Activated T-cell treated with anti-CD3 and anti-CD28 coated beads, Interleukin-2, amount 50 U/mL, for 24 hours (primary cell): Measurements from ENCODE around the gene ZFYVE28.
"Not testable (repeated sequence)": the region's sequence is repeated elsewhere in the genome, so short reads cannot be mapped to it uniquely, and the experiment has no call there.

Experiments used
- DNase-seq: peaks from one replicate; pipeline ENCODE4 v3.0.0-alpha.2; 2020
- H3K27ac Mint-ChIP-seq: 2 replicates; pipeline ENCODE4 v1.8.0; 2020; ENCODE audit warnings: mild to moderate bottlenecking, mixed read lengths
- H3K27me3 Mint-ChIP-seq: 2 replicates; pipeline ENCODE4 v1.8.0; 2020; ENCODE audit warnings: mixed read lengths
- H3K36me3 Mint-ChIP-seq: 2 replicates; pipeline ENCODE4 v1.8.0; 2020; ENCODE audit warnings: low read depth, mixed read lengths
- H3K4me1 Mint-ChIP-seq: 2 replicates; pipeline ENCODE4 v1.8.0; 2020; ENCODE audit warnings: low read depth, mixed read lengths
- H3K4me3 Mint-ChIP-seq: 2 replicates; pipeline ENCODE4 v1.8.0; 2020; ENCODE audit warnings: mild to moderate bottlenecking, moderate library complexity, mixed read lengths
- H3K9me3 Mint-ChIP-seq: 2 replicates; pipeline ENCODE4 v1.8.0; 2020; ENCODE audit warnings: mixed read lengths

Gene ZFYVE28

DNA sequence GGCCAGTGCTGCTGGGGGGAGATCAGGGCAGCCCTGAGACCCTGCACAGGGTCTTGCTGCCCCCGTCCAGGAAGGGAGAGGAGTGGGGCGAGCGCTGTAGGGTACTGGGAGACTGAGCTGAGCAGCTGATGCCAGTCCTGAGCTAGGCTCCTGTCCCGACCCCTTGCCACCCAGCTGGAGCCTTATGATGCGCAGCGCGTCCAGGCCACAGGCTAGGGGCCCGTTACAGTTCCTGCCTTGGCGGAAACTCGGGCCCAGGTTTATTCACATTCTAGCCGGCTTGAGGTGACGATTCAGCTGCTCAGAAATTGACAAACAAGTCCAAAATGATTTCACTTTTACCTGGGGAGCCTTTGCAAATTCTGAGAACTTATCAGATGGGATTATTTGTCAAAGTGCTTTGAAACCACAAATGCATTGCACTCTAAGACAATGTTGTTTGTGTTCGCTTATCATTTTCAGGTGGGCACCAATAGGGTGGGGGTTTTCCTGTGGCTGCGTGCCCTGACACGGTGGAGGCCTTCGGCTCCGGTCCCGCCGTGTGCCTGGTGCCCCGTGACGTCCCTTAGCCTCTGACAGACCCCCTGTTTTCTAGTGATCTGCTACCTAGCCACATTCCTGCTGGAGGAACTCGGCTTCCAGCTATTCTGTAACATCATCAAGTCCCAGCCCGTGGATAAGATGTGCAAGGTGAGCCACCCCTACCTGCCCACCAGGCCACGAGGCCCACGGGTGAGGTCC is 19.2 kb upstream of the ZFYVE28 start:
- Mint-ChIP-seq H3K27ac (no peak overlapping the region), H3K9me3 (no peaks in the 10 kb centered on the region), H3K4me1 (peaks cover 7% of the 10 kb centered on the region), H3K4me3 (no peak overlapping the region), H3K36me3 (no peaks in the 10 kb centered on the region), H3K27me3 (no peaks in the 10 kb centered on the region)
- no peak for DNase-seq

DNA sequence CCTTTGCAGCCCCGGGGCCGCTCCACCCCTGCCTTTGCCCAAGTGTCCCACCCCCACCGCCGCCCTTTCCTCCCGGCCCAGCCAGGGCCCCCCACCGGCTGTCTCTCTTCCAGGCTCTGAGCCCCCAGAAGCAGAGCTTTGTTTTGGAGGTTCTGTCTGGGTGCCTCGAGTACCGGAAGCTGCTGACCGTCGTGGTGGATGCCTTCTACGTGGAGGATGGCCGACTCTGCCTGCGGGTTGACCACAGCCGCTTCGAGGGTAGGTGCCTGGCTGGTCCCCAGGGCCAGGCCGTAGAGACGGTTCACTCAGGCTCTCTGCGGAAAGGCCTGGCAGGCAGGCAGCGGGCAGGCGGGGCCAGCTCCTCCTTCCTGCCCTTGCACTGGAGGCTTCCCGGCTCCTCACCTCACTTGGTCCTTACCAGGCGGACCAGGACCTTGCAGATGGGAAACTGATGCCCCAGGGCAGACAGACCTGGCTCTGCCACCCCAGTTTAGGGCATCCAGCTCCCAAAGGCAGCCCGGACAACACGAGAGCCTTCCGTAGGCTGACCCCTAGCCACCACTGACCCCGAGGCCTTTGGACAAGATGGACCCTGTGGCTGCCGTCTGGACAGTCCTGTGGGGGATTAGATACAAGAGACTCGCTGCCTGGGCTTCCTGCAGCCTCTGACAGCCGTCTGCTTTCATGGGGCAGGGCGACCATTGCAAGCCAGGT is 18.5 kb upstream of the ZFYVE28 start:
- no peaks in the 10 kb centered on the region for H3K9me3 Mint-ChIP-seq
- no peaks in the 10 kb centered on the region for H3K36me3 Mint-ChIP-seq
- DNase-seq, result no peak
- H3K4me3 Mint-ChIP-seq, result no peak overlapping the region
- no peaks in the 10 kb centered on the region for H3K27me3 Mint-ChIP-seq
- peaks cover 7% of the 10 kb centered on the region for H3K4me1 Mint-ChIP-seq
- no peak overlapping the region for H3K27ac Mint-ChIP-seq

DNA sequence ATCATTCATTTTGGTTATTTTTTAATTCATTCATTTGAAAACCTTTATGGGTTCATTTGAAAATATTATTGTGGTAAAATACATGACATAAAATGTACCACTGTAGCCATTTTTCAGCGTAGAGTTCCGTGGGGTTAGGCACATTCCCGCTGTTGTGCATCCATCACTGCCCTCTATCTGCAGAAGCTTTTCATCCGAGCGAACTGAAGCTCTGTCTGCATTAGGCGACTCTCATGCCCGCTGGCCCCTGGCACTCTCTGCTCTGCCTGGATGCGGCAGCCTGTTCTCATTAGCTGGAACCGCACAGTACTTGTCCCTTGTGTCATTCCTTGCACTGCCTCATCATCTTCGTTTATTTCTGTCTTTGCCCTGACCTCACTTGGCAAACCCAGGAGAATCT is 17.9 kb upstream of the ZFYVE28 start:
- no peaks in the 10 kb centered on the region for H3K36me3 Mint-ChIP-seq
- no peak overlapping the region for H3K27ac Mint-ChIP-seq
- H3K9me3 Mint-ChIP-seq, result no peaks in the 10 kb centered on the region
- H3K27me3 Mint-ChIP-seq, result no peaks in the 10 kb centered on the region
- peaks cover 3% of the 10 kb centered on the region for H3K4me1 Mint-ChIP-seq
- DNase-seq, result no peak
- H3K4me3 Mint-ChIP-seq, result no peak overlapping the region

DNA sequence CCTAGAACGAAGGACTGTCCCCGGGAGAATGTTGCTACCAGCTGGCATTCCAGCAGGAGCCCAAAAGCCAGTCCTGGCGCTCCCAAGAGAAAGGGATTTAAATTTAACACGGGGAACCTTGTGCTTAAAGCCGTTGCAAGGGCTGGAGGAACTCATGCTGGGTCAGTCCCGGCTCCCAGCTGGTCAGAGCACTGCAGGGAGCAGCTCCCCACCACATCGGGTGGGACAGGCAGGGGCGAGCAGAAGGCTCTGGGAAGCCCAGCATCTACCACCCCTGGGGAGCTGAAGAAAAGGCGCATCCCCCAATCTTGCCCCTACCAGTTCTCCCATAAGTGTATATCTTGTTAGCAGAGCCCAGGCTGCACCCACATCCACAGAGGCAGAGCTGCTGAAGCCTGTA is 16.0 kb upstream of the ZFYVE28 start:
- Mint-ChIP-seq H3K27ac (no peak overlapping the region), H3K4me1 (peaks cover under 1% of the 10 kb centered on the region), H3K9me3 (no peaks in the 10 kb centered on the region)

DNA sequence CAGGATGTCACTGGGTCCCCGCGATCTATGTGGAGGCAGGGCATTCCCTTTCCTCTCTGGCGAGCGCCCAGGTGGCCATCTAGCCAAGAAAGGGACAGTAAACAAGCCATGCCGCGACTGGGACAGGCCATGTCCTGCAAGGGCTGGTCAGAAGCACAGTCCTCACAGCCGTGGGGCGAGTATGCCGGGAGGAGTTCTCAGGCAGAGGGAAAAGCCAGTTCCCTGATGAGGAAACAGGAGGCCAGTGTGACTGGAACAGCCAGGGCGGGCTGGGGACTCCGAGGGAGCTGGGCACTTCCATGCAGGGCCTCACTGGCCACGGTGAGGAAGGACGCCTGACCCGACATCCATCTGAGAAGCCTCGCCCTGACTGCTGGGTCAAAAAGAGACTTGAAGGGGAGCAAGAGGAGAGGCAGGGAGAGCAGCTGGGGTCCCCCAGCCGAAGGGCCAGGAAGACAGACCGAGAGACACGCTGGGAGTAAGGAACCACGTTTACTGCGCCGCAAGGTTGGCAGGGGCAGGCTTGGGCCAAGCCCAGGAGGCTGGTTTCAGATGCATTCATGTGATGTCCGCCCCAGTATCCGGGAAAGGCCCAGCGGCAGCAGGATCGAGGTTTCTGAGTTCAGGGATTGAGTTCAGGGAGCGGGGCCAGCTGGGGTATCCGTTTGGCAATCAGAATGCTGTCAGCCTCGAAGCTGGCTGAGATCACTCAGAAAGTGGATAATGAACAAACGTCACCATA is 15.3 kb upstream of the ZFYVE28 start:
- no peak overlapping the region for H3K4me3 Mint-ChIP-seq
- no peaks in the 10 kb centered on the region for H3K9me3 Mint-ChIP-seq
- H3K27me3 Mint-ChIP-seq, result no peaks in the 10 kb centered on the region
- H3K36me3 Mint-ChIP-seq, result no peaks in the 10 kb centered on the region
- no peak overlapping the region for H3K27ac Mint-ChIP-seq
- H3K4me1 Mint-ChIP-seq, result no peaks in the 10 kb centered on the region
- no peak for DNase-seq

More for the DNA sequence above, 16.0 kb upstream of the ZFYVE28 start:
- no peak for DNase-seq
- no peaks in the 10 kb centered on the region for H3K27me3 Mint-ChIP-seq
- H3K36me3 Mint-ChIP-seq, result no peaks in the 10 kb centered on the region
- no peak overlapping the region for H3K4me3 Mint-ChIP-seq

DNA sequence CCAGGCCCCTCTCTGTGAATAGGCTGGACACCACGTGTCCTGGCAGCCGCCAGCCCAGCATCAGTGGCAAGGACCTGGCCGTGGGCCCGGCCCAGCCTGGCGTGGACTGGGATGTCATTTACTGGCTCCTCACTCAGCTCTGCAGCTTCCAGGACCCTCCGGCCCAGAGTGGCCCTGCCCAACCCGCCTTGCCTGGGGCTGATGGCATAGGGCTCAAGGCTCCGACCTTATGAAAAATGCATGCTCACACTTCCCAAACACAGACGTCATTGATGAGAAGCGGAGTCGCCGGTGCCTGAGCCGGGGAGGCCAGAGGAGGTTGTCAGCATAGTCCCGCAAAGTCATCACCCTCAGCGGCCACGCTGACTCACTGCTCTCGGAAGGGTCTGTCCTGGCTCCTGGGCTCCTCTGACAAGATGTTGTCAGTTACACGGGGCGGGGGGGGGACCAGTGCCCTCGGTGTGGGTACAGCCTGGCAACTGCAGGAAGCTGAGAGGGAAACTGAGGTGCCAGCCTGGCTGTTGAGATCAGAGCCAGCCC is 14.6 kb upstream of the ZFYVE28 start:
- DNase-seq, result no peak
- Mint-ChIP-seq H3K4me1 (no peaks in the 10 kb centered on the region), H3K4me3 (no peak overlapping the region), H3K27ac (no peak overlapping the region), H3K27me3 (no peaks in the 10 kb centered on the region), H3K9me3 (no peaks in the 10 kb centered on the region), H3K36me3 (no peaks in the 10 kb centered on the region)

DNA sequence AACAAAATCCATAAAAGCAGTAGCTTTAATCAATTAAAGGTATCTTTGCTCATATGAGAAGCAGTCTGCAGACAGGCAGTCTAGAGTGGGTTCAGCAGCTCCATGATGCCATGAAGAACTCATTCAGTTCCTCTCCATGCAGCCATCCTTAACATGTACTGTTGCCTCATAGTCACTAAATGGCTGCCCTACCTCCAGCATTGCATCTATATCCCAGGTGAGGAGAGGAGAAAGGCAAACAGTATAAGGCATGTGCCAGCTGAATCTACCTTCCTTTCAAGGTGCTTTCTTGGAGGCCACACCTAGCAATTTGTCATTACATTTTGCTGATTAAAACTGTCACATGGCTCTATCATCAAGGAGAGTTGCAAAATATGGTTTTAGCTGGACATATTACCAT is 13.6 kb upstream of the ZFYVE28 start:
- Mint-ChIP-seq H3K4me3 (no peak overlapping the region), H3K27me3 (no peaks in the 10 kb centered on the region), H3K9me3 (no peaks in the 10 kb centered on the region), H3K27ac (no peak overlapping the region), H3K36me3 (no peaks in the 10 kb centered on the region), H3K4me1 (no peaks in the 10 kb centered on the region)
- DNase-seq, result no peak

DNA sequence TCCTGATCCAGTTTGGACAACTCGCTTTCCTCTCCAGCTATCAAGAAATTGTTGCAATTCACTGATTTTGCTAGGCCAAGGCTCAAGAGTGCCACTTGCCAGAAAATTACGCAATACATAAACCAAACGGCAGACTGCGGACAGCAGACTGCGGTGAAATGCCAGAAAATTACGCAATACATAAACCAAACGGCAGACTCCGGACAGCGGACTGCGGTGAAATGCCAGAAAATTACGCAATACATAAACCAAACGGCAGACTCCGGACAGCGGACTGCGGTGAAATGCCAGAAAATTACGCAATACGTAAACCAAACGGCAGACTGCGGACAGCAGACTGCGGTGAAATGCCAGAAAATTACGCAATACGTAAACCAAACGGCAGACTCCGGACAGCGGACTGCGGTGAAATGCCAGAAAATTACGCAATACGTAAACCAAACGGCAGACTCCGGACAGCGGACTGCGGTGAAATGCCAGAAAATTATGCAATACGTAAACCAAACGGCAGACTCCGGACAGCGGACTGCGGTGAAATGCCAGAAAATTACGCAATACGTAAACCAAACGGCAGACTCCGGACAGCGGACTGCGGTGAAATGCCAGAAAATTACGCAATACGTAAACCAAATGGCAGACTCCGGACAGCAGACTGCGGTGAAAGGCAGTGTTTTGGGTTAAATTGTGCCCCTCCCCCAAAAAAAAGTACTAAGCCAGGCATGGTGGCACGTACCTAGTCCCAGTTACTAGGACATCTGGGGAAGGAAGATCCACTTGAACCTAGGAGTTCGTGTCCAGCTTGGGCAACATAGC is 11.7 kb upstream of the ZFYVE28 start:
- H3K4me3 Mint-ChIP-seq, H3K27me3 Mint-ChIP-seq, DNase-seq, H3K27ac Mint-ChIP-seq, H3K36me3 Mint-ChIP-seq, H3K9me3 Mint-ChIP-seq, H3K4me1 Mint-ChIP-seq: not testable (repeated sequence)

DNA sequence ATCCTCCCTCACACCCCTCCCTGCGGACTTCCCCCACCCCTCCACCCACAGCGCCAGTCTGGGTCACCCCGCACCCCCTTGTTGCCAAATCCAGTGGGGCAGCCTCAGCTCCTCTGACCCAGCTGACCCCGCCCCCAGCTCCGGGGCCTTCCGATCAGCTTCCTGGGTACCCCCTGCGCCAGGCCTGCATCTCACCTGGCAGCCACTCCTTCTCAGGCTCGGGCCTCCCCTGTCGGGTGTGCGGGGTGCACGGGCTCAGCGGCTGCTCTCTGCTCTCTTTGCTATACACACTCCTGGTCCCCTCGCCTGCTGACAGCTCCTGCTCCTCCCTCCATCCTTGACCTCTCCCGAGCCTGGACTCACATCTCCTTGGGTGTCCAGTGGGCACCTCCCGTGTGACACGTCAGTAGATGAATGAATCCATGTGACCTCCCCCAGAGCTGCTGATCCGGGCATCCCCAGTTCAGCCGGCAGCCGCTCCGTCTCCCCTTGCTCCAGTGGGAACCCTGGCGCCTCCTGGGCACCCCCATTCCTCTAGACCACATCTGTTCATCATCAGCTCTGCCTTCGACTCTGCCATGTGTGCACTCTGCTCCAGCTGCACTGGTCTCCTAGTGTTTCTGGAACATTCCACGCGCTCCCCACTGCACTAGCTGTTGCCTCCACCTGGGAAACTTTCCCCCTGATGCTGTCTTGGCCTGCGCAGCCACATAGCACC is 10.2 kb upstream of the ZFYVE28 start:
- Mint-ChIP-seq H3K9me3 (no peaks in the 10 kb centered on the region), H3K27ac (no peak overlapping the region)

DNA sequence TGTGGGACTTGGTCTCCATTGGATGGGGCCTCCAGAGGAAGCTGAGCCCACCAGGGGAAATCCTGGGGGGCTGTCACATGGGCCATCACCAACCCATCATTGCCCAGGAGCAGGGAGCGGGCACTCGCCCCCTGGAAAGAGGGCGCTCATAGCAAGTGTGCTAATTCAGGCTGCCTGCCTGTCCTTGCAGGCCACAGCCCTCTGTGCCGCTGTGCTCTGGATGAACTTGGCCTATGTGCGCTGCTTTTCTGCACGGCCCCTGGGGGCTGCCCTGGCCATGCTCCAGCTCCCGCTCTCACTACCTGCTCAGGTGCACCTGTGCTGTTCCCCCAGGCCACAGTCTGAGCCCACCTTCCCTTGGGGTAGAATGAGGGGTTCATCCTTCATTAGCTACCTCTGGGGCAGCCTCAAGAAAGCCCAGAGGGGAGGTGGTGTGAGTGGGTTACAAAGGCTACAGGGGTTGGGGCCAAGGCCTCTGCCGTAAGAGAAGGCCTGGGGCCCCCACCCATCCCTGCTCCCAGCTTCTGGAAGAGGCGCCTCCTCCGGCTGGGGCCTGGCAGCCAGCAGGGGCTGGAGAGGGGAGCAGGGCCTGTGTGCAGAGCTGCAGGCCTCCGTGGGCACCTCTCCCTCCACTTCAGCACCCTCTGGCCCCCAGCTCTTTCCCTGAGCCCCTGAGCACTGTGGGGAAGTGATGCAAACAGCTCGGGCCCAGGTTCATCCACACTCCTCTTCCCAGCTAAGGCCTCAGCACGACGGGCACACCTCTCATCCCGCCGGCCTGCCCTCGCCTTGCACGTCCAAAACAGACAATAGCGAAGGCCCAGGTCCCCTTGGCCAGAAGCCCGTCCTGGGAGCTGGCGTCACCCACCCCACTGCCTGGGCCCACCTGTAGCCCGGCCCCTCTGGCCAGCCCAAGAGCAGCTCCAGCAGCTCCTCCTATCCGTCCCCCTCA is 9.2 kb upstream of the ZFYVE28 start:
- Mint-ChIP-seq H3K27ac (no peak overlapping the region), H3K4me1 (no peaks in the 10 kb centered on the region), H3K4me3 (no peak overlapping the region), H3K36me3 (no peaks in the 10 kb centered on the region), H3K9me3 (no peaks in the 10 kb centered on the region), H3K27me3 (peaks cover 6% of the 10 kb centered on the region)
- no peak for DNase-seq

More for the DNA sequence above, 10.2 kb upstream of the ZFYVE28 start:
- no peak for DNase-seq
- no peak overlapping the region for H3K4me3 Mint-ChIP-seq
- no peaks in the 10 kb centered on the region for H3K36me3 Mint-ChIP-seq
- no peaks in the 10 kb centered on the region for H3K4me1 Mint-ChIP-seq
- no peaks in the 10 kb centered on the region for H3K27me3 Mint-ChIP-seq

DNA sequence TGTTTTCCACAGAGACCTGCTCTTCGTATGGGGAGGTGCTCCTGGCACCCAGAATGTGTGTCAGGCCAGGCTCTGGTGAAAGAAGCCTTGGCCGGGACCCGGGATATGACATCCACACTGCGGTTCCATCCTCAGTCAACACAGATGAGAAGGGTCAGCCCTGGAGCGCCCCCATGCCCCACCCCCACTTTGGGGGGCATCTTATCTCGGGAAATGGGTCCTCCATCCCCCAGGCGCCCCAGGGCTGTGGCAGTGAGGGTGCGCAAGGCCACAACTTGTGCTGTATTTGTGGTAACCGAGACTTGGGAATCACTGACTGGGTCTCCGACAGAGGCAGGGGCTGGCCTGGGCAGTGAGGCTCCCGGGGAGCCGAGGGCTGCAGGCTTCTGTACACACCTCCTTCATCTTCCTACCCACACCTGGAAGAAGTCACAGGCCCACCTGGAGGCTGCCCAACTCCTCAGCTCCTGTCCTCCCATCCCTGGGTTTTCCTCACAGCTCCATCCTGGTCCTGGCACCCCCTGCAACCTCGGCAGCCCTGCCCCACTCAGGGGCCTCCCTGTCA is 8.3 kb upstream of the ZFYVE28 start:
- H3K9me3 Mint-ChIP-seq, result no peaks in the 10 kb centered on the region

DNA sequence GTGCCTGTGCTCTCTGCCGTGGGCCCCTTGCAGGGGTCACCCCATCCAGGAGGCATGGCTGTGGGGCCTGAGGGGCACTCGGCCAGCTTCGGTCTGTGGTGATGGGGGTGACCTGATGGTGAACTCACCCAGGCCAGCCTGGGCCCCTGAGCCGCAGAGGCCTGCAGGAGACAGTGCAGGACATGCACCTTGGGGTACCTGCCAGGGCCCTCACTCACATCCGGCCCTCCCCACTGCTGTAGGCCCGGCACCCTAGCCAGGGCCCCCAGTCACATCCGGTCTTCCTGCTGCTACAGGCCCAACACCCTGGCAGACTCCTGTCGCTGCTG is 7.6 kb upstream of the ZFYVE28 start:
- no peak for DNase-seq
- Mint-ChIP-seq H3K27ac (no peak overlapping the region), H3K27me3 (peaks cover 12% of the 10 kb centered on the region), H3K9me3 (no peaks in the 10 kb centered on the region), H3K36me3 (no peaks in the 10 kb centered on the region), H3K4me1 (no peaks in the 10 kb centered on the region), H3K4me3 (no peak overlapping the region)

More for the DNA sequence above, 8.3 kb upstream of the ZFYVE28 start:
- no peak for DNase-seq
- H3K27ac Mint-ChIP-seq, result no peak overlapping the region
- peaks cover 12% of the 10 kb centered on the region for H3K27me3 Mint-ChIP-seq
- no peaks in the 10 kb centered on the region for H3K4me1 Mint-ChIP-seq
- H3K36me3 Mint-ChIP-seq, result no peaks in the 10 kb centered on the region
- no peak overlapping the region for H3K4me3 Mint-ChIP-seq
